Thoracic aorta endothelial cell (primary cell): ENCODE measurements around the gene AIPL1. TPM values are rescaled to one million over a fixed set of nuclear protein-coding genes. Genes with fewer than 3 reads are reported as not detected.

ENCODE experiments used
- total RNA-seq: library from RNA; depleted of rRNA; stranded (reverse); fragments of >200 nt; gene quantifications from 2 replicates; pipeline ENCODE4 v1.2.3, GENCODE V29; 2012

AIPL1 gene
- total RNA-seq, result not detected in 2 replicates

GRCh38 chr17:6435051-6435450, at the start of gene AIPL1:
Gene AIPL1, minus strand, starts transcription at chr17:6435121. Its CDS starts 17 bp downstream, at chr17:6435104.

GRCh38 chr17:6443692-6444570, 9.0 kb upstream of the AIPL1 start, which contains the start of gene PIMREG:
Gene PIMREG, plus strand, starts transcription at chr17:6444455. Its CDS starts 656 bp downstream, at chr17:6445111.

Other genes starting within 250 kb of the AIPL1 start
- 23.3 and 34.9 TPM in 2 replicates for gene PIMREG, start 9.3 kb upstream of the AIPL1 start, total RNA-seq
- 1.3 and 2.8 TPM in 2 replicates for gene PITPNM3, start 121.4 kb upstream of the AIPL1 start, total RNA-seq
- 21.5 and 23.5 TPM in 2 replicates for gene KIAA0753, start 205.6 kb upstream of the AIPL1 start, total RNA-seq
- gene TXNDC17, start 205.9 kb upstream of the AIPL1 start, total RNA-seq, result 171 and 184 TPM in 2 replicates
- gene MED31, start 216.5 kb upstream of the AIPL1 start, total RNA-seq, result 24.3 and 26.9 TPM in 2 replicates
- 0.22 and 0.53 TPM in 2 replicates for gene C17orf100, start 216.6 kb upstream of the AIPL1 start, total RNA-seq